Measurements from ENCODE around the gene SNX13.
"Not testable (repeated sequence)": the region's sequence is repeated elsewhere in the genome, so short reads cannot be mapped to it uniquely, and the experiment has no call there.

The SNX13 gene

DNA sequence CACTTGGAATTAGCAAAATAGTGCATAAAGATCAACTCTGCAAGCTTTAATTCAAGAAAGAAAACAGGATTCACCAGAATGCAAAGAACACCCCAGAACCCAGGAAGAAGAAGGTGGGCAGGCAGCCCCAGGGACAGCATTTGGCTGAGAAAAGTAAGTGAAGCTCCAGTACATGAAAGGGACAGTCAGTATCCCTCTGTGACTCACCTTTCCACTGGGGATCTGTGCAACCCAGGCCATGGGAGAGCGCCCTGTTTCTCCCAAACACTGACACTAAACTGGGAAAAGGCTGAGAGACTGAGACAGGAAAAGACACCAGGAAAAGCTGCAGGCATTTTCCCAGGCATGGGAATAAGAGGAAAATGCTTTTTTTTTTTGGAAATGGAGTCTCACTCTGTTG is 28.2 kb downstream of the SNX13 start:
- DNase-seq, result no peak

GRCh38 chr7:17910377-17910776 is 29.9 kb downstream of the SNX13 start:
- no peak for DNase-seq

DNA sequence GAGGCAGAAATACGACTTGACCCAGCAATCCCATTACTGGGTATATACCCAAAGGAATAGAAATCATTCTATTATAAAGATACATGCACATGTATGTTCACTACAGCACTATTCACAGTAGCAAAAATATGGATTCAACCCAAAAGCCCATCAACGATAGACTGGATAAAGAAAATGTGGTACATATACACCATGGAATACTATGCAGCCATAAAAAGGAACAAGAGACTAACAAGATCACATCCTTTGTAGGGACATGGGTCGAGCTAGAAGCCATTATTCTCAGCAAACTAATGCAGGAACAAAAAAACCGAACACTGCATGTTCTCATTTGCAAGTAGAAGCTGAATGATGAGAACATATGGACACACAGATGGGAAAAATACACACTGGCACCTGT is 31.0 kb downstream of the SNX13 start:
- DNase-seq, result not testable (repeated sequence)

DNA sequence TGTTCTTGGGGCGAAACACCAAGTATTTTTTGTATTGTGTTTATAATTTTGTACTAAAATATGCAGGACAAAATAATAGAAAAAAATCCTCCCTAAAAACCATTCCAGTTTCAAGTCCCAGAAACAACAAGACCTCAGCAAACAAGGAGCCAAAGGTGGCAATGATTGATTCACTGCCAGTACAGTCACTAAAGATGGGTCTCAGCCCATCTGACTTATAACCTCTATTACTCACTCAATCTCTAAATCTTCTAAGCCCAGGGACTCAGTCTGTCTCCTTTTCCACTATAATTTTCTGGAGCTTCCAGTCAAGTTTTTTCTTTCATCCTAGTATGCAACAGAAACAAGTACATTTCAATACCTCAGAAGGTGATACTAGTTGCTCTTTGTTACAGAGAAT is 33.3 kb downstream of the SNX13 start:
- no peak for DNase-seq

GRCh38 chr7:17903337-17903736 is 37.0 kb downstream of the SNX13 start:
- no peak for DNase-seq

DNA sequence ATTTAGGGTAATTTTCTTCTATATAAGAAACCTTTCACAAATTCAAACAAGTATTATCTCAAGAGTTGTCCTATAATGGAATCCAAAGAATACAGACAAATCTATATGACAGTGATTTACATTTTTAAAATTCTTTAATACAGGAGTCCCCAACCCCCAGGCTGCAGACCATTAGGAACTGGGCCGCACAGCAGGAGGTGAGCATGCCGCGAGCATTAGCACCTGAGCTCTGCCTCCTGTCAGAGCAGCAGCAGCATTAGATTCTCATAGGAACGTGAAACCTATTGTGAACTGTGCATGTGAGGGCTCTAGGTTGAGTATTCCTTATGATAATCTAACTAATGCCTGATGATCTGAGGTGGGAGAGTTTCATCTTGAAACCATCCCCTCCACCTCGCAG is 37.7 kb downstream of the SNX13 start:
- no peak for DNase-seq

DNA sequence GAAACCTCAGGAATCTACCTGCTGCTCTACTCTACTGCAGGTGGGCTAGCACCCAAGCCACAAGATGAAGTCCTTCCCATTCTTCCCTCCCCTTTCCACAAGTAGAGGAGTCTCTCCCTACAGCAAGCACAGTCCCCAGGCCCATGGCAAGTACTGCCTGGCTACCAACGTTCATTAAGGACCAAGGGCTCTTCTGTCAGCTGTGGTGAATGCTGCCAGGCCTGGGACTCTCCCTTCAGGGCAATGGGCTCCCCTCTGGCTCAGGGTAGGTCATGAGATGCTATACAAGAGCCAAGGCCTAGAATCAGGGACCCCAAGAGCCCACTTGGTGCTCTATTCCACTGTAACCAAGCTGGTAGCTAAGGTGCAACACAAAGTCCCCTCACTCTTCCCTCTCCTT is 39.8 kb downstream of the SNX13 start:
- DNase-seq, result no peak

- no peak for DNase-seq
Measured at GRCh38 chr7:17898111-17898510, 42.2 kb downstream of the SNX13 start.

- DNase-seq, result no peak
Measured at GRCh38 chr7:17887286-17887685, 53.0 kb downstream of the SNX13 start.

DNA sequence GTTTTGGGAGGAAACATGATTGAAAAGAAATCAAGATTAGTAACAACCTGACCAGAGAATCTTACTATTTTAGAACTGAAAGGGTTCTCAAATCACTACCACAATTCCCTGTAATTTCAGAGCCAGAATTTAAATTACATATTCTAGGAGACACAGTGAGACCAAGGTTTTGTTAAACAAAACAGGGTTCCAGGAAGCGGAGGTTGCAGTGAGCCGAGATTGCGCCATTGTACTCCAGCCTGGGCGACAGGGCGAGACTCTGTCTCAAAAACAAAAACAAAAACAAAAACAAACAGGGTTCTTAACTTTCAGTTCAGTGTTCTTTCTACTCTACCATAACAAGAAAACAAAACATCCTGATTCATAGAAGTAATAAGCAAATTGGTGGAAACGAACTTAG is 57.6 kb downstream of the SNX13 start:
- no peak for DNase-seq

DNA sequence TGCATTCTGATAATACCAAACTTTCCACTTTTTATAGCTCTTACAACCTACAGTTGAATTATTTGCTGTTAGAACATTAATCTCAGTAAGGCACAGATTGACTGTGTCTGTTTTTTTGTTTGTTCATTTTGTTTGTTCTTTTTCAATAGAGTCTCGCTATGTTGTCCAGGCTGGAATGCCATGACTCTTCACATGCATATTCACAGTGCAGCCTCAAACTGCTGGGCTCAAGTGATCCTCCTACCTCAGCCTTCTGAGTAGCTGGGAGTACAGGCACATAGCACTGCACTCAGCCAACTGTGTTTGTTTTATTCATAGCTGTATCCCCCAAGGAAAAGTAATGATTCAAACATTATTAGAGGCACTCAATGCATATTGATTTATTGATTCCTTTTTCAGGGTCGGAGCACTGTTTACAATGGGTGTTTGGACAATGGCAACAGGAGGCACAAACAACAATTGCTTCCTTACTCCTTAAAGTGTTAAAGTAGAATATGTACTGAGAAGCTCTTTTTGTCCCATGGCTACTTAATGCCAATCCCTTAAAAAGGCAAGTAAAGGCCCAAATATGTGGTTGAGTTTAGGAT is 61.1 kb downstream of the SNX13 start:
- DNase-seq, result no peak

GRCh38 chr7:17878627-17879026 is 61.7 kb downstream of the SNX13 start:
- DNase-seq, result no peak

DNA sequence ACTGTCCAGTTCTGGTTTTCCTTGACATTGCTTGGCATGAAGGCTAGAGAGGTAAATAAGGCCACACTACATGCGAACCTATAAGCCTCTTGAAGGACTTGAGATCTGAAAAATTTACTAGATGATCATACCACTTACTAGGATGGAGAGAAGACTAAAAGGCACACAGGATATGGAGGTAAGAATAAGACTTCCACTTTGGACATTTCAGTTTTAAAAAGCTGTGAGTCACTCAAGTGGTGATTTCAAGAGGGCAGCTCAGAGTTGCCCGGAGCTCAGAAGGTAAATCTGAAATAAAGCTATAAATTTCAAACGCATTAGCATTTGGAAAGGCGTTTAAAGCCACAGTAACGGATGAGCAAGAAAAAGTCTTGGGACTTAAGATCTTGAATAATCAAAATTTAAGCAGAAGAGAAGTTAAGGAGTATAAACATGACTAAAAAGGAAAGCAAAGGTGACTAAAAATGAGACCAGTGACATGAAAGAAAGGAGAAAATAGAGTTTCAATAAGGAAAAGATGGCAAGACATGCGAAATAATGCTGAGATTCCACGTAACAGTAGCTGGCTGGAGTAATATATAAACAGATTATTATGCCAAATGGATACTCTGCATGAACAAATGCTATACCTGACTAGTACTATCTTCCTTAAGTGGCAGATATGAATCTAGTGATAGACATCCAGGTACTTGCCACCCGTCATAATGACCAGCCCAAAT is 68.3 kb downstream of the SNX13 start:
- DNase-seq, result no peak

DNA sequence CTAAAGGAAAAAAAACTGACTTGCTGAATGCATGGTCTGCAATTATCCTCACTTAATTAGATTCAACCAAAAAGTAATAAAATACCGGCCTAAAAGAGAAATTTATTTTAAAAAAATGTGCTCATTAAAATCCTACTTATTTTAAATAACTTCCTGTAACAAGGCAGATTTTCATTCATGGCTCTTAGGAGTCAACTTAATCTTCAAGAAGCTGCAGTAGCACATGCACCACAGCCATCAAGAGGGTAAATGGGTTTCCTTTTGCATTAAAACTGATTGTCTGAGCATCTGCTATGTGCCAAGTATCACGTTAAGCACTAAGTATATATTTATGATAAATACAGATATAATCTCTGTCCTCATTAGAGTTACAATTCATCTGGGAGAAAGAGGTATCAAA is 69.9 kb downstream of the SNX13 start:
- no peak for DNase-seq

DNA sequence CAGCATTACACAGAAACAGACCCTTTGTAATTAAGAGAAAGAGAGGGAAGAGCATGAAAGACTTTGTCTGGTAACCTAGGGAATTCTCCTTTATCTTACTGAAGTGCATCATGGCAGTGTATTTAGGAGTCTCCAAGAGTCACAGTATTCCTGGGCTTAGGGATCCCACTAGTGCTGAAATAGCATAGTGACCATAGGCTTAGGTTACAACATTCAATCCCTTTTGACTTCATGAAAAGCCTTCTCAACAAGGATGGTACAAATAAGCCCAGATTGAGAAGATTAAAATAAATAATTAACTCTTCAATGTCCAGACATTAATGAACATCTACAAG is 76.5 kb downstream of the SNX13 start:
- DNase-seq, result no peak

DNA sequence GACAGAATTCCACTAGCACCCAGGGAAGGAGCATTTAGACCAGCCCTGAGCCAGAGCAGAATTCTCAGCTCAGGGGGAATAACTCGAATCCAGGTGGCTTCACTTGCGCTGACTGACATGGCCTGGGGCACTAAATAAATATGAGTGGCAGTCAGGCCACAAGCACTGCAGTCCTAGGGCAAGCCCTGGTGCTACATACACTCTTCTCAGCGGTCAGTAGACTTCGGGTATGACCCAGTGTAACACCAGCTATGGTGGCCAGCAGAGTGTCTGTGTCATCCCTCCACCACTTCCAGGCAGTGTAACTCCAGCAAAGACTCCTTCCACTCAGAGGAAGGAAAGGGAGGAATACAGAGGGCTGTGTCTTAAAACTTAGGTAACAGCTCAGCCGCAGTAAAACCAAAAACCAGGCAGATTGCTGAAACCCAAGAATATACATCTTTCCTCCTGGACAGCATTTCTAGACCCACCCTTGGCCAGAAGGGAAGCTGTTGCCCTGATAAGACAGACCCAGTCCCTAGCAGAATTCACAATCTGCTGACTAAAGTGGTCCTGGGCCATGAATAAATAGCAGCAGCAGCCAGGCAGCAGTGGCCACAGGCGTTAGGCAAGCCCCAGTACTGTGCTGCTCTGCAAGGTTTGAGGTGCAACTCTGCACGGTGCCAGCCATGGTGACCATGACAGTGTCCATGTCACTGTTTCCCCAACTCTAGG is 77.0 kb downstream of the SNX13 start:
- DNase-seq, result no peak

DNA sequence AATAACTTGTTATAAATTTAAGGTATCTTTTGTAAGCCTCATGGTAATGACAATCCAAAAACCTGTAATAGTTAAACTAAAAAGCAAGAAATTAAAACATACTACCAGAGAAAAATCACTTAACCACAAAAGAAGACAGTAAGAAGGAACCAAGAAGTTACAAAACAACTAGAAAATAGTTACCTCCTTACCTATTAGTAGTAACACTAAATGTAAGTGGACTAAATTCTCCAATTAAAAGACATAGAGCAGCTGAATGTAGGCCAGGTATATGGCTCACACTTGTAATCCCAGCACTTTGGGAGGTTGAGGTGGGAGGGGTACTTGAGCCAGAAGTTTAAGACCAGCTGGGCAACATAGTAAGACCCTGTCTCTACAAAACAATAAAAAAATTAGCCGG is 84.0 kb downstream of the SNX13 start:
- no peak for DNase-seq

DNA sequence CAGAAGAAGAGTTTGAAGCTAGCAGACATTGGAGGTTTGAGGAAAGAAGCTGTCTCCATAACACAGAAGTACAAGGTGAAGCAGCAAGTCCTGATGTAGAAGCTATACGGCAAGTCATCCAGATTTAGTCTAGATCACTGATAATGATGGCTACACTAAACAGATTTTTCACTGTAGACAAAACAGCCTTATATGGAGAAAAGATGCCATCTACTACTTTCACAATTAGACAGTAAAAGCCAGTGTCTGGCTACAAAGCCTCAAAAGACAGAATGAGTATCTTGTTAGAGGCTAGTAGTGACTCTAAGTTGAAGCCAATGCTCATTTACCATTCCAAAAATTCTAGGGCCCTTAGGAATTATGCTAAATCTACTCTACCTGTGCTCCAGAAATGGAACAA is 85.1 kb downstream of the SNX13 start:
- DNase-seq, result no peak

GRCh38 chr7:17854261-17855047 is 85.8 kb downstream of the SNX13 start:
- DNase-seq, result no peak

- no peak for DNase-seq
Measured at GRCh38 chr7:17852361-17852760, 87.9 kb downstream of the SNX13 start.

GRCh38 chr7:17849504-17849903 is 90.8 kb downstream of the SNX13 start:
- DNase-seq, result no peak

GRCh38 chr7:17848516-17848915 is 91.8 kb downstream of the SNX13 start:
- DNase-seq, result no peak

GRCh38 chr7:17846935-17847334 is 93.4 kb downstream of the SNX13 start:
- no peak for DNase-seq

GRCh38 chr7:17845197-17845547 is 95.1 kb downstream of the SNX13 start:
- DNase-seq, result no peak

Data from stimulated activated naive CD4-positive, alpha-beta T cell treated with Interleukin-2 at 50 U/mL for 16 hours (primary cell).